Gastrocnemius medialis (tissue), 4 donors: ENCODE data around the gene CSRNP3. TPM values are rescaled to one million over a fixed set of nuclear protein-coding genes. Genes with fewer than 3 reads are reported as not detected.

Experiments
- ATAC-seq, 2 donors: fragments of 150-250 bp; one replicate each; pipeline ENCODE4 v1.9.1; 2016
- DNase-seq, 2 donors: peaks; one replicate each; pipeline ENCODE4 v3.0.0-alpha.2; 2019
- H3K27ac ChIP-seq, 4 donors: fragments of 200-600 bp; sonication (generic); 1 replicate in 1 of 4; 2 replicates in 3 of 4; pipeline ENCODE4 v1.5.1; 2016 to 2018; ENCODE audit warnings: mild to moderate bottlenecking in 2 of 4, moderate library complexity in 1 of 4
- H3K27me3 ChIP-seq, 3 donors: fragments of 200-600 bp; sonication (generic) in 2 of 3; 1 replicate in 1 of 3; 2 replicates in 2 of 3; pipeline versions ENCODE4 v1.5.1 to v1.6.0; 2016 to 2019; ENCODE audit warnings: mild to moderate bottlenecking in 1 of 3, moderate library complexity in 1 of 3
- H3K36me3 ChIP-seq, 2 donors: fragments of 200-600 bp; sonication (generic) in 1 of 2; one replicate each; pipeline ENCODE4 v1.5.1; 2017 to 2018
- H3K4me1 ChIP-seq, 2 donors: fragments of 200-600 bp; sonication (generic) in 1 of 2; one replicate each; pipeline ENCODE4 v1.5.1; 2016 to 2017; ENCODE audit warnings: mild to moderate bottlenecking in 2 of 2
- H3K4me3 ChIP-seq, 4 donors: fragments of 200-600 bp; sonication (generic) in 3 of 4; 1 replicate in 1 of 4; 2 replicates in 3 of 4; pipeline ENCODE4 v1.5.1; 2016 to 2019; ENCODE audit warnings: mild to moderate bottlenecking in 2 of 4
- H3K9me3 ChIP-seq, 3 donors: fragments of 200-600 bp; sonication (generic) in 2 of 3; 1 replicate in 1 of 3; 2 replicates in 2 of 3; pipeline ENCODE4 v1.5.1; 2016 to 2019
- CTCF ChIP-seq, 5 experiments: fragments of 450-650 bp in 3 of 5; fragments of 200-600 bp in 2 of 5; sonication (generic) in 2 of 5; IDR thresholded peaks in 4 of 5; conservative IDR thresholded peaks in 1 of 5; 1 replicate in 4 of 5; 2 replicates in 1 of 5; pipeline ENCODE4 v1.5.1; 2016 to 2019; ENCODE audit warnings: antibody characterized with exemption in 5 of 5, mild to moderate bottlenecking in 3 of 5, moderate library complexity in 3 of 5
- POLR2A ChIP-seq, 2 donors: fragments of 450-650 bp; IDR thresholded peaks; one replicate each; pipeline ENCODE4 v1.6.1; 2017; ENCODE audit warnings: antibody characterized with exemption in 2 of 2, mild to moderate bottlenecking in 2 of 2, moderate library complexity in 2 of 2
- in situ Hi-C, 4 donors: fragments of 200-750 bp; cut with MboI; loops; one replicate each; pipeline versions ENCODE4 v1.15.0 to v1.8.0; 2017; ENCODE audit warnings: low sequenced_read_pairs in 4 of 4
- intact Hi-C: fragments of 100-400 bp; cut with DNase I; formaldehyde crosslinking; loops from one replicate; pipeline ENCODE4 v1.15.1; 2023; ENCODE audit warnings: low total_unique reads
- total RNA-seq, 4 donors: library from RNA; depleted of rRNA; stranded (reverse); fragments of >200 nt; gene quantifications; one replicate each; pipeline versions ENCODE4 v1.1.0 to v1.2.3, GENCODE V29; 2016

CSRNP3 gene
- total RNA-seq, 4 donors from 2014 or later = 0.05 to 0.27 (median 0.08) TPM

DNA sequence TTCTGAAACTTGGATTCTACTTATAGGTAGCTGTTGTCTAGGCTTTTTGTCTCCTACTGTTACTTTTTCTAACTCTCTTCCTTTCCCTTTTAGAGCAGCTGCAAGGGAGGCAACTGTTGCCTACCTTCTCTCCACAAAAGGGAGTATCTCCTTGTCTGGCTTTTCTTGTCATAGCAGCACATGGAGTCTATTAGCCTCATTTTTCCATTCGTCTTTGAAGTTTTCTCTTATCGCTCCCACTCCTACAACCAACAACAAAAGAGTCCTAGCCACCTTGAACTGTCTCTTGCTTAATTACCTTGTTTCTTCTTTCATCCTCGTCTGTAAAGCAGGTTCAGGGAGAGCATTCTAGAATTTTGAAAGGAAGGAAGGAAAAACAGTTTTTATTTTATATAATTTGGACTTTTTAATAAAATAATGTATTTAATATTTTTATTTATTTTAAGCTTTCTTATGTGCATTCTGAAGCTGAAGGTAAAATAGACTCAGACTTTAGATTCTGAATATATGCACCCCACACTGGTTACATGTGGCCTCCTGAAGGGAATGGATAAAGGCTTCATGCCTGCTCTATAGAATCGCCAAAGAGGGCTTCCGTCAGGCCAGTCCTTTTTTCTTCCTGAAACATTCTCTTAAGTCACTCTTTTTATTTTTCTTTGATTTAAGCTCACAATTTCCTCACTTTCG lies 154.4 kb downstream of the CSRNP3 start:
- intact Hi-C loops = no loop called here
- no peaks in the 10 kb centered on the region for H3K27me3 ChIP-seq
- ATAC-seq (no peak), DNase-seq (no peak)
- H3K4me1 ChIP-seq = no peaks in the 10 kb centered on the region
- in situ Hi-C loops = no loop called here
- H3K9me3 ChIP-seq = no peaks in the 10 kb centered on the region
- H3K27ac ChIP-seq = no peak overlapping the region
- H3K4me3 ChIP-seq = no peak overlapping the region
- TF ChIP-seq CTCF (IDR thresholded peaks at IDR 0.05 in 4 of 5, conservative IDR thresholded peaks at IDR 0.05 in 1 of 5) = no peak
- TF ChIP-seq POLR2A (IDR thresholded peaks at IDR 0.05) = no peak
- H3K36me3 ChIP-seq = no peaks in the 10 kb centered on the region

- intact Hi-C loops (no loop called here), in situ Hi-C loops (no loop called here)
- no peak for DNase-seq
Observed at GRCh38 chr2:165624470-165624800, 154.9 kb downstream of the CSRNP3 start.

DNA sequence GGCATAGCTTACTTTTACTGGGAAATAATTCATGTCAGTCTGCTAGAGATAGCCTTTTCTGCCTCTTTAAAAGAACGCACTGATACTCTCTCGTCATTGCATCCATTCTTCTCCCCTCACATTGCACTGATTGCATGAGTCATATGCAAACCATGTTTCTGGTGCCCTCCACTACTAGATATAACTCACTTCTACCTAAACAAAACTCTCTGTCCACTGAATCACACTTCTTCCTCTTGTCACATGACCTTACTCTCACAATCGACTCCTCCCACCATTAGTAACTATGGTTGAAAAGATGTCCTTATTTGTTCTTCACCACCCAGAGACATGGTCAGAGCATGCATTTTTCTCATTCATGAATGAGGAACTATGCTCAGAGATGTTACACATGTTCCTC lies 158.0 kb downstream of the CSRNP3 start:
- no peaks in the 10 kb centered on the region for H3K4me1 ChIP-seq
- in situ Hi-C loops = no loop called here
- no peak overlapping the region for H3K4me3 ChIP-seq
- TF ChIP-seq POLR2A (IDR thresholded peaks at IDR 0.05) (no peak), CTCF (IDR thresholded peaks at IDR 0.05 in 4 of 5, conservative IDR thresholded peaks at IDR 0.05 in 1 of 5) (no peak)
- no peaks in the 10 kb centered on the region for H3K36me3 ChIP-seq
- no peak overlapping the region for H3K27ac ChIP-seq
- H3K9me3 ChIP-seq = no peaks in the 10 kb centered on the region
- intact Hi-C loops = no loop called here
- no peak for DNase-seq
- H3K27me3 ChIP-seq = no peaks in the 10 kb centered on the region
- ATAC-seq = no peak

More at GRCh38 chr2:165624470-165624800, 154.9 kb downstream of the CSRNP3 start:
- TF ChIP-seq CTCF (IDR thresholded peaks at IDR 0.05 in 4 of 5, conservative IDR thresholded peaks at IDR 0.05 in 1 of 5) = no peak
- no peak for TF ChIP-seq POLR2A (IDR thresholded peaks at IDR 0.05)
- no peak overlapping the region for H3K4me3 ChIP-seq
- H3K27me3 ChIP-seq = no peaks in the 10 kb centered on the region
- ATAC-seq = no peak
- no peak overlapping the region for H3K27ac ChIP-seq
- no peaks in the 10 kb centered on the region for H3K9me3 ChIP-seq
- H3K36me3 ChIP-seq = no peaks in the 10 kb centered on the region
- H3K4me1 ChIP-seq = no peaks in the 10 kb centered on the region

DNA sequence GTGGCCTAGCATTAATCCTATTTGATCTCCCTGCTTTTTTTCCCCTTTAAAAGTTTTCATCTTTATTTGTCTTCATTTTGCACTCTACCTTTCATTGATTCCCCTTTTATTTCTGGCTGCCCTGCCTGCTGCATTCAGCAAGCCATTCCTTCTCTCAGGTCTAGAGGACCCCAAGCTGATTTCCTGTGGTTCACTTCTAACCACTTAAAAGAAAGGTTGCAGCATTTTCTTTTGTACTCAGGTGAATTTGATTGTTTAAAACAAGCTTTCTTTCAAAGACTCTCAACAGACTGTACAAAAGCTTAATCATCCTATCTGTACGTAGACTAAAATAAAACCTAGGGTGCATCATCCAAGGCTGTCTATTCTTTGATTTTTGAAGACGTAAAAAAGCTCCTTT lies 160.3 kb downstream of the CSRNP3 start:
- TF ChIP-seq POLR2A (IDR thresholded peaks at IDR 0.05) (no peak), CTCF (IDR thresholded peaks at IDR 0.05 in 4 of 5, conservative IDR thresholded peaks at IDR 0.05 in 1 of 5) (no peak)
- Histone ChIP-seq H3K27ac (no peak overlapping the region), H3K9me3 (no peaks in the 10 kb centered on the region), H3K4me3 (no peak overlapping the region), H3K4me1 (no peaks in the 10 kb centered on the region), H3K36me3 (no peaks in the 10 kb centered on the region), H3K27me3 (no peaks in the 10 kb centered on the region)
- ATAC-seq = no peak
- DNase-seq = no peak
- in situ Hi-C loops = no loop called here
- intact Hi-C loops = no loop called here

GRCh38 chr2:165630236-165630635 lies 160.7 kb downstream of the CSRNP3 start:
- H3K4me1 ChIP-seq = no peaks in the 10 kb centered on the region
- intact Hi-C loops (no loop called here), in situ Hi-C loops (no loop called here)
- no peaks in the 10 kb centered on the region for H3K36me3 ChIP-seq
- no peaks in the 10 kb centered on the region for H3K9me3 ChIP-seq
- H3K27ac ChIP-seq = no peak overlapping the region
- no peak for DNase-seq
- TF ChIP-seq POLR2A (IDR thresholded peaks at IDR 0.05) = no peak
- TF ChIP-seq CTCF (IDR thresholded peaks at IDR 0.05 in 4 of 5, conservative IDR thresholded peaks at IDR 0.05 in 1 of 5) = no peak
- H3K27me3 ChIP-seq = no peaks in the 10 kb centered on the region
- no peak overlapping the region for H3K4me3 ChIP-seq
- ATAC-seq = no peak
